Kidney (tissue), 14 donors: Measurements from ENCODE around the gene U2SURP. TPM values are rescaled to one million over a fixed set of nuclear protein-coding genes. Genes with fewer than 3 reads are reported as not detected.
A peak's percentile ranks its signal among the peaks of the same experiment; 100 is the strongest.
"Not testable (repeated sequence)": the region's sequence is repeated elsewhere in the genome, so short reads cannot be mapped to it uniquely, and the experiment has no call there.

Experiments
- DNase-seq, 5 donors: peaks; one replicate each; pipeline ENCODE4 v3.0.0-alpha.2; 2013 to 2020
- FAIRE-seq: peaks from 2 replicates; lab custom pipeline; 2012; peaks lifted over from hg19 to GRCh38; lab: Jason Lieb, UNC
- H3K27ac ChIP-seq, 2 donors: one replicate each; pipeline ENCODE4 v1.7.0; 2013; ENCODE audit warnings: low read depth in 2 of 2, low read length in 2 of 2, inconsistent platforms in 1 of 2
- H3K27me3 ChIP-seq: one replicate; pipeline ENCODE4 v1.7.1; 2013; ENCODE audit warnings: low read length, inconsistent platforms; ENCODE audit not compliant: control insufficient read depth, insufficient read depth
- H3K36me3 ChIP-seq, 3 donors: one replicate each; pipeline versions ENCODE4 v1.7.0 to v1.7.1; 2013; ENCODE audit warnings: low read length in 3 of 3, control low read depth in 1 of 3, inconsistent platforms in 1 of 3; ENCODE audit not compliant: insufficient read depth in 3 of 3, control insufficient read depth in 2 of 3
- H3K4me1 ChIP-seq, 3 donors: one replicate each; pipeline versions ENCODE4 v1.7.0 to v1.7.1; 2013; ENCODE audit warnings: low read length in 3 of 3, inconsistent platforms in 1 of 3, low read depth in 1 of 3; ENCODE audit not compliant: control insufficient read depth in 2 of 3, insufficient read depth in 2 of 3
- H3K4me3 ChIP-seq, 3 donors: one replicate each; pipeline versions ENCODE4 v1.7.0 to v1.8.1; 2013; ENCODE audit warnings: low read length in 3 of 3, control low read depth in 1 of 3, inconsistent platforms in 1 of 3
- H3K9ac ChIP-seq, 3 donors: one replicate each; pipeline versions ENCODE4 v1.7.0 to v1.7.1; 2013; ENCODE audit warnings: low read length in 3 of 3, control low read depth in 1 of 3, inconsistent platforms in 1 of 3
- H3K9me3 ChIP-seq, 3 donors: one replicate each; pipeline versions ENCODE4 v1.7.0 to v1.7.1; 2013; ENCODE audit warnings: low read length in 3 of 3, control low read depth in 1 of 3, inconsistent platforms in 1 of 3; ENCODE audit not compliant: control insufficient read depth in 2 of 3, insufficient read depth in 1 of 3
- intact Hi-C: fragments of 100-400 bp; cut with DNase I; formaldehyde crosslinking; loops from one replicate; pipeline ENCODE4 v1.11.1; 2022
- polyA plus RNA-seq: library from polyadenylated mRNA; stranded (reverse); fragments of 350-450 nt; fragmentation: Illumina TruSeq; extraction: RNeasy Lipid Tissue Mini Kit (QIAGEN cat#74804); gene quantifications from one replicate; pipeline ENCODE4 v1.2.3, GENCODE V29; 2014; ENCODE audit warnings: low read depth, low replicate concordance; ENCODE audit not compliant: insufficient read depth
- total RNA-seq: library from RNA; stranded (reverse); fragmentation: NEBNext Ultra II Directional; extraction: Animal tissue kit (Norgen Biotek cat#: 25700); gene quantifications from one replicate; pipeline ENCODE4 v1.2.1, GENCODE V29; 2021
- TF ChIP-seq, protein P1 (sequence below): IDR thresholded peaks from 3 replicates; pipeline ENCODE4 v1.5.1; 2012; ENCODE audit warnings: mild to moderate bottlenecking, moderate library complexity, borderline replicate concordance; ENCODE audit not compliant: insufficient read depth; ENCODE audit errors: extremely low read depth
- donor health status: control.
- donor health status: control.
- donor health status: control.
- donor health status: control.
- donor health status: control.
- donor health status: DM: yes; HTN: yes; CAD: no.
- donor health status: Normal renal cell carcinoma (clear cell type).

Gene U2SURP
- total and polyA plus RNA-seq, 2 donors from 2014 or later: 23.0 to 97.7 TPM

DNA sequence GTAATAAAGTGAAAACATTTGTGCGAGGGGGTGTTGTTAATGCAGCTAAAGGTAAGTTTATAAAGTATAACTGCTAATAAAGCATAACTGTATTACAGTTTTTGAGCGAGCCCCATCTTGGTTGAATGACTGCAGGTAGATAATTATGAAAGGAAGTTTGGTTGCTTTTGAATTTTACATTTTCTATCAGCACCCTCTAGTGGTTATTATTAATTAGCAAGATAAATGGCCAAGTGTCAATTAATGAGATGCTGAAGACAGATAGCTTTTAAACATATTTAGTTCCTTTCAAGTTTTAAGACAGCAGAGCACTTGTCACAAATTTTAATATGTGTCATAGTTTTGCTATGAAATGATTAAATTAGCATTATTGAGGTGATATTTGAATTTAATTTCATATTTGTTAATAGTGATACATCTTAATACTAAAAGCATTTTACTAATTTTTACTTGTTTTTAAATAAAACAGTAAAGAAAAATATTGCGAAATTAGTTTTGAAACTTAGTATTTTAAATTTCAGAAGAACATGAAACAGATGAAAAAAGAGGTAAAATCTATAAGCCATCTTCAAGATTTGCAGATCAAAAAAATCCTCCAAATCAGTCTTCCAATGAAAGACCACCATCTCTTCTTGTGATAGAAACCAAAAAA lies 15.1 kb downstream of the U2SURP start:
- intact Hi-C loops: no loop called here
- H3K4me3 ChIP-seq: no peak overlapping the region
- H3K4me1 ChIP-seq: no peaks in the 10 kb centered on the region
- H3K27me3 ChIP-seq: no peaks in the 10 kb centered on the region
- no peaks in the 10 kb centered on the region for H3K9me3 ChIP-seq
- H3K27ac ChIP-seq: no peak overlapping the region
- peaks cover 7 to 27% (median 15%) of the 10 kb centered on the region in 3 donors for H3K36me3 ChIP-seq
- FAIRE-seq (peak; percentile 76), DNase-seq (peak in 1 of 5 donors; percentile 10)
- TF ChIP-seq, protein P1, sequence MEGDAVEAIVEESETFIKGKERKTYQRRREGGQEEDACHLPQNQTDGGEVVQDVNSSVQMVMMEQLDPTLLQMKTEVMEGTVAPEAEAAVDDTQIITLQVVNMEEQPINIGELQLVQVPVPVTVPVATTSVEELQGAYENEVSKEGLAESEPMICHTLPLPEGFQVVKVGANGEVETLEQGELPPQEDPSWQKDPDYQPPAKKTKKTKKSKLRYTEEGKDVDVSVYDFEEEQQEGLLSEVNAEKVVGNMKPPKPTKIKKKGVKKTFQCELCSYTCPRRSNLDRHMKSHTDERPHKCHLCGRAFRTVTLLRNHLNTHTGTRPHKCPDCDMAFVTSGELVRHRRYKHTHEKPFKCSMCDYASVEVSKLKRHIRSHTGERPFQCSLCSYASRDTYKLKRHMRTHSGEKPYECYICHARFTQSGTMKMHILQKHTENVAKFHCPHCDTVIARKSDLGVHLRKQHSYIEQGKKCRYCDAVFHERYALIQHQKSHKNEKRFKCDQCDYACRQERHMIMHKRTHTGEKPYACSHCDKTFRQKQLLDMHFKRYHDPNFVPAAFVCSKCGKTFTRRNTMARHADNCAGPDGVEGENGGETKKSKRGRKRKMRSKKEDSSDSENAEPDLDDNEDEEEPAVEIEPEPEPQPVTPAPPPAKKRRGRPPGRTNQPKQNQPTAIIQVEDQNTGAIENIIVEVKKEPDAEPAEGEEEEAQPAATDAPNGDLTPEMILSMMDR: peak; percentile 32
- no peak overlapping the region for H3K9ac ChIP-seq

DNA sequence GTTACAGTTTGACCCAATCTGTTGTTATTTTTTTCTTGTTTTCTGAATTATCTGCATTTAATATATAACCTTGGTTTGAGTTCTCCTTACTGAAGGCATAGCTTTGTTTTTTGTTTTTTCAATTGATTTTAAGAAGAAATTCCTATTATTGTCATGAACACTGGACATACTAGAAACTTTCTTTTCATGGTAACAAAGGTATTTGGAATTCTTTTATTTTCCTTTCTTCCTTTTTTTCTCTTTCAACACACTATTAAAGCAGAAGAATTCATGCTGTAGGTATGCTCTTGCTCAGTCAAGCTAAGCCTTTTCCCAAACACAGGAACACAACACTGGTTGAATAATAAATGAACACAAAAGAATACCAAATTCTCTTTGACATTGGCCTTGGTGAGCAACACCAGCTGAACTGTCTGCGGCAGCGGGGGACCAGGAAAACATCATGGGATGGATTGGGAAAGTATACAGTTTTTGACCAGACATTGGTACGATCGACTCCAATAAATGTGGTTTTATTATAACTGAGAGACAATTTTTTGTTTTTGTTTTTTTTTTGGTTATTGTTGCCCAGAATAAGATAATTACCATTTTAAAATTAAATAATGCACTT lies 23.1 kb downstream of the U2SURP start:
- DNase-seq: peak in 1 of 5 donors; percentile 29
- no peak overlapping the region for H3K27ac ChIP-seq
- no peak for FAIRE-seq
- no peak overlapping the region for H3K9ac ChIP-seq
- H3K9me3 ChIP-seq: no peaks in the 10 kb centered on the region
- H3K27me3 ChIP-seq: no peaks in the 10 kb centered on the region
- H3K36me3 ChIP-seq: peaks cover 12 to 57% (median 20%) of the 10 kb centered on the region in 3 donors
- H3K4me1 ChIP-seq: no peaks in the 10 kb centered on the region
- intact Hi-C loops: no loop called here
- H3K4me3 ChIP-seq: no peak overlapping the region
- TF ChIP-seq, protein P1: no peak

DNA sequence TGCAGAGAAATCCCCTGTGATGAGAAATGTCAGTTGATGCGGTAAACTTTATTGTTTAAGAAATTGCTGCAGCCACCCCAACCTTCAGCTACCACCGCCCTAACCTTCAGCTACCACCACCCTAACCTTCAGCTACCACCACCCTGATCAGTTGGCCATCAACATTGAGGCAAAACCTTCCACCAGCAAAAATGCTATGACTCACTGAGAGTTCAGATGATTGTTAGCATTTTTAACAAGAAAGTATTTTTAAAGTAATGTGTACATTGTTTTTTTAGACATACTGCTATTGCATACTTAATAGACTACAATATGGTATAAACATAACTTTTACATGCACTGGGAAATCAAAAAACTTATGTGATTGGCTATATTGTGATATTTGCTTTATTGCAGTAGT lies 30.0 kb downstream of the U2SURP start:
- TF ChIP-seq, protein P1: no peak
- Histone ChIP-seq H3K36me3 (peaks cover 17 to 50% (median 18%) of the 10 kb centered on the region in 3 donors), H3K9ac (no peak overlapping the region), H3K4me3 (no peak overlapping the region), H3K27me3 (no peaks in the 10 kb centered on the region), H3K4me1 (no peaks in the 10 kb centered on the region), H3K9me3 (no peaks in the 10 kb centered on the region), H3K27ac (no peak overlapping the region)
- intact Hi-C loops: no loop called here
- no peak for DNase-seq
- FAIRE-seq: no peak

DNA sequence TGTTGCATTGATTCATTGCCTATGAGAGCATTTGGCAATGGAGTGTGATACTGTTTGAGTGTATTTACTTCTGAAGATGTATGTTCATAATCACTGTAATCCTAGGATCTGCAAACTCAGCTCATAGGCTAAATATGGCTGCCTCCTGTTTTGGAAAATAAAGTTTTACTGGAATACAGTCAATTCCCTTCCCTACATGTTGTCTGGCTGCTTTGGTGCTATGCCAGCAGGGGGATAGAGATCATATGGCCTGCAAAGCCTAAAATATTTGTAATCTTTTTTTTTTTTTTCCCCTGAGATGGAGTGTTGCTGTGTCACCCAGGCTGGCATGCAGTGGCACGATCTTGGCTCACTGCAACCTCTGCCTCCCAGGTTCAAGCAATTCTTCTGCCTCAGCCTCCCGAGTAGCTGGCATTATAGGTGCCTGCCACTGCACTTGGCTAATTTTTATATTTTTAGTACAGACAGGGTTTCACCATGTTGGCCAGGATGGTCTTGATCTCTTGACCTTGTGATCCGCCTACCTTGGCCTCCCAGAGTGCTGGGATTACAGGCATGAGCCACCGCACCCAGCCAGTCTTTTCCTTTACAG lies 30.5 kb downstream of the U2SURP start:
- H3K9ac ChIP-seq, FAIRE-seq, H3K9me3 ChIP-seq, H3K4me1 ChIP-seq, intact Hi-C loops, H3K27ac ChIP-seq, H3K4me3 ChIP-seq, H3K27me3 ChIP-seq, DNase-seq: not testable (repeated sequence)
- H3K36me3 ChIP-seq: peaks cover 21 to 56% (median 23%) of the 10 kb centered on the region in 3 donors
